ENCODE measurements around the gene ARHGEF11.
"Not testable (repeated sequence)": the region's sequence is repeated elsewhere in the genome, so short reads cannot be mapped to it uniquely, and the experiment has no call there.

The ARHGEF11 gene

GRCh38 chr1:156927215-156928042 is 118.1 kb downstream of the ARHGEF11 start:
- DNase-seq, result peak; percentile 73

GRCh38 chr1:156926695-156927094 is 118.8 kb downstream of the ARHGEF11 start:
- DNase-seq, result not testable (repeated sequence)

- peak; percentile 26 for DNase-seq
These were observed 119.4 kb downstream of the ARHGEF11 start for GRCh38 chr1:156926175-156926574.

- no peak for DNase-seq
These were observed 120.2 kb downstream of the ARHGEF11 start for GRCh38 chr1:156925154-156926010.

GRCh38 chr1:156924478-156925153 is 120.9 kb downstream of the ARHGEF11 start:
- no peak for DNase-seq

GRCh38 chr1:156923670-156924477 is 121.7 kb downstream of the ARHGEF11 start:
- DNase-seq, result no peak

GRCh38 chr1:156922986-156923669 is 122.4 kb downstream of the ARHGEF11 start:
- DNase-seq, result no peak

GRCh38 chr1:156921053-156921529 is 124.5 kb downstream of the ARHGEF11 start:
- DNase-seq, result no peak

- DNase-seq, result peak; percentile 74
These were observed 125.1 kb downstream of the ARHGEF11 start, which contains the start of gene LRRC71 for GRCh38 chr1:156920233-156921052. TSS of gene LRRC71 (plus strand) at chr1:156920632. CDS start at chr1:156920804, 172 bp downstream.

- no peak for DNase-seq
These were observed 131.1 kb downstream of the ARHGEF11 start for GRCh38 chr1:156914440-156914856.

GRCh38 chr1:156913809-156914387 is 131.6 kb downstream of the ARHGEF11 start:
- no peak for DNase-seq

GRCh38 chr1:156912861-156913808 is 132.4 kb downstream of the ARHGEF11 start:
- DNase-seq, result no peak

GRCh38 chr1:156912310-156912709 is 133.2 kb downstream of the ARHGEF11 start:
- no peak for DNase-seq

GRCh38 chr1:156911577-156912298 is 133.8 kb downstream of the ARHGEF11 start:
- DNase-seq, result no peak

GRCh38 chr1:156910309-156910782 is 135.2 kb downstream of the ARHGEF11 start:
- peak; percentile 63 for DNase-seq

GRCh38 chr1:156909671-156910070 is 135.9 kb downstream of the ARHGEF11 start:
- DNase-seq, result no peak

- no peak for DNase-seq
These were observed 136.6 kb downstream of the ARHGEF11 start for GRCh38 chr1:156908955-156909354.

- DNase-seq, result no peak
These were observed 137.0 kb downstream of the ARHGEF11 start for GRCh38 chr1:156908541-156908940.
